Activated CD8-positive, alpha-beta memory T cell treated with anti-CD3 and anti-CD28 coated beads, Interleukin-2, amount 50 U/mL, for 1 hour (primary cell): ENCODE results near the gene CDH11.

Experiments used
- DNase-seq: peaks from one replicate; pipeline ENCODE4 v3.0.0-alpha.2; 2020; ENCODE audit errors: extremely low read depth

Gene CDH11

GRCh38 chr16:64981568-64982281 is 140.1 kb downstream of the CDH11 start:
- DNase-seq, result no peak

GRCh38 chr16:64977206-64977920 is 144.5 kb downstream of the CDH11 start:
- no peak for DNase-seq

- no peak for DNase-seq
Observed at GRCh38 chr16:64975821-64976220, 146.0 kb downstream of the CDH11 start.

- no peak for DNase-seq
Observed at GRCh38 chr16:64974381-64974780, 147.5 kb downstream of the CDH11 start.

GRCh38 chr16:64973171-64973570 is 148.7 kb downstream of the CDH11 start:
- no peak for DNase-seq

- DNase-seq, result no peak
Observed at GRCh38 chr16:64971171-64971570, 150.7 kb downstream of the CDH11 start.

GRCh38 chr16:64969221-64969620 is 152.6 kb downstream of the CDH11 start:
- DNase-seq, result no peak

GRCh38 chr16:64968539-64968938 is 153.3 kb downstream of the CDH11 start:
- DNase-seq, result no peak

- DNase-seq, result no peak
Observed at GRCh38 chr16:64964126-64964540, 157.7 kb downstream of the CDH11 start.

GRCh38 chr16:64962786-64963185 is 159.1 kb downstream of the CDH11 start:
- DNase-seq, result no peak

- DNase-seq, result no peak
Observed at GRCh38 chr16:64957246-64957645, 164.6 kb downstream of the CDH11 start.

- no peak for DNase-seq
Observed at GRCh38 chr16:64952177-64952576, 169.7 kb downstream of the CDH11 start.

- DNase-seq, result no peak
Observed at GRCh38 chr16:64951193-64951592, 170.7 kb downstream of the CDH11 start.

GRCh38 chr16:64950731-64951130 is 171.1 kb downstream of the CDH11 start:
- no peak for DNase-seq

GRCh38 chr16:64950262-64950661 is 171.6 kb downstream of the CDH11 start:
- no peak for DNase-seq

- no peak for DNase-seq
Observed at GRCh38 chr16:64948056-64948455, 173.8 kb downstream of the CDH11 start.

GRCh38 chr16:64947651-64948050 is 174.2 kb downstream of the CDH11 start:
- no peak for DNase-seq

GRCh38 chr16:64933885-64934284 is 188.0 kb downstream of the CDH11 start:
- no peak for DNase-seq

- DNase-seq, result no peak
Observed at GRCh38 chr16:64926476-64926875, 195.4 kb downstream of the CDH11 start.

- DNase-seq, result no peak
Observed at GRCh38 chr16:64925166-64925565, 196.7 kb downstream of the CDH11 start.

GRCh38 chr16:64924086-64924485 is 197.8 kb downstream of the CDH11 start:
- no peak for DNase-seq

- DNase-seq, result no peak
Observed at GRCh38 chr16:64919929-64920607, 201.8 kb downstream of the CDH11 start.

- DNase-seq, result no peak
Observed at GRCh38 chr16:64919141-64919540, 202.7 kb downstream of the CDH11 start.
